GM19240 (cell line): Measurements from ENCODE around the gene CEMP1.
A peak's percentile ranks its signal among the peaks of the same experiment; 100 is the strongest.
"Not testable (repeated sequence)": the region's sequence is repeated elsewhere in the genome, so short reads cannot be mapped to it uniquely, and the experiment has no call there.

ENCODE experiments used
- DNase-seq: peaks from one replicate; pipeline ENCODE4 v3.0.0; 2011; ENCODE audit warnings: low spot score; ENCODE audit not compliant: insufficient read length

CEMP1 gene

DNA sequence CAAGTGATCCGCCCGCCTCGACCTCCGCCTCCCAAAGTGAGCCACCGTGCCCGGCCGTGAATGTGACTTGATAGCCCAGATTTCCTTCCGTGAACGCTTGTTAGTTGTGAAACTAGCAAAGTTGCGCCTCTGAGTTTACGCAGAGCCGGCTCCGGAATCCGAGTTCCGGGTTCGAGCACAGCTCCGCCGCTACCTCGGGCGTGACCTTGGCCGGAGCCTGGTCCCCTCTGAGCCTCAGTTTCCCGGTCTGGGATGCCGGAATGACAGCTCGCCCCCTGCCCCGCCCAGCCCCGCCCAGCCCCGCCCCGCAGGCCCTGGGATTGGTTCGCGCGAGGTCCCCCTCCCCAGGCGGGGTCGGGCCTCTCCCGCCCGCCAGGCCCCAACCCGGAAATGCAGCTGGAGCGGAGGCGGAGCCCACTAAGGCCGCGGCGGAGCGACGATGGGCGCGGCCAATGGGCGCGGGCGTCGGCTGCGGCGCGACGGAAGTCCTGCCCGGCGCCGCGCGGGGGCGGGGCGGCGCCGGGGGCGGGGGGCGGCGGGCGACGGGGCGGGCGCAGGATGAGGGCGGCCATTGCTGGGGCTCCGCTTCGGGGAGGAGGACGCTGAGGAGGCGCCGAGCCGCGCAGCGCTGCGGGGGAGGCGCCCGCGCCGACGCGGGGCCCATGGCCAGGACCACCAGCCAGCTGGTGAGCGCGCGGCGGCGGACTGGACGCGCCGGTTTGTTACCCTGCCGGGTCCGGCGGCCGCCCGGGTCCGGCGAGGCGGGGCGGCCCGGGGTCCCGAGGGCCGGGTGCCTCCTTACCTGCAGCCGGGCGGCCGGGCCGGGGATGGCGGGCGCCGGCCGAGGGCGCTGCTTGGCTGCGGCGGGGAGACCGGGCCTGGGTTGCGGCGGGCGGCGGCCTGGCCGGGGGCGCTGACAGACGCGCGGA lies 6.5 kb upstream of the CEMP1 start, which contains the start of gene PDPK1:
Gene PDPK1 (plus strand): TSS at position 571 of the 929 bp plus-strand sequence. CDS start 92 bp downstream, at position 663.
- peak; percentile 87 for DNase-seq

DNA sequence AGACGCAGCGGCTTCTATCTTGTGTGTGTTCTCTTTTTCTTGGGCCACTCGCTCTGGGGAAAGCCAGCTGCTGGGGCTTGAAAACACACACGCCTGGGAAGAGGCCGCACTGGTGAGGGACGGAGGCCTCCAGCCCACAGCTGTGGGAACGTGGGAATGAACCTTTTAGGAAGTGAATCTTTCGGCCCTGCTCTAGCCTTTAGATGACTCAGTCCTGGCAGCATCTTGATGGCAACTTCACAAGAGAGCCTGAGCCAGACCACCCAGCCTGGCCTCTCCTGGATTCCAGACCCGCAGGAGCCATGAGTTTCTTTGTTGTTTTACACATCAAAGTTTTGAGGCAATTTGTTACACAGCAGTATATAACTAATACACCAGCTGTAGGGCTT lies 4.4 kb upstream of the CEMP1 start:
- no peak for DNase-seq

- not testable (repeated sequence) for DNase-seq
Observed at GRCh38 chr16:2534335-2534734, 3.1 kb upstream of the CEMP1 start.

DNA sequence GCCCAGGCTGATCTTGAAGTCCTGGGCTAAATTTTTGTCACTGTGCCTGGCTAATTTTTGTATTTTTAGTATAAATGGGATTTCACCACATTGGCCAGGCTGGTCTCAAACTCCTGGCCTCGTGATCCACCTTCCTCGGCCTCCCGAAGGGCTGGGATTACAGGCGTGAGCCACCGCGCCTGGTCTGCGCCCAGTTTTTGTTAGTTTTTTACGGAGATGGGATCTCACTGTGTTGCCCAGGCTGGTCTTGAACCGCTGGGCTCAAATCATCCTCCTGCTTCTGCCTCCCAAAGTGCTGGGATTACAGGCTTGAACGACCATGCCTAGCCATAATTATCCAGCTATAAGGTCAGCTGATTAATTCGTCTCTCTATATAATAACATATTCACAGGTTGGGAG lies 2.7 kb upstream of the CEMP1 start:
- no peak for DNase-seq

GRCh38 chr16:2533142-2533755 lies 2.0 kb upstream of the CEMP1 start:
- not testable (repeated sequence) for DNase-seq

GRCh38 chr16:2532494-2533141 lies 1.4 kb upstream of the CEMP1 start:
- DNase-seq: no peak

- DNase-seq: peak; percentile 97
Observed at GRCh38 chr16:2531696-2532493, 687 bp upstream of the CEMP1 start.

DNA sequence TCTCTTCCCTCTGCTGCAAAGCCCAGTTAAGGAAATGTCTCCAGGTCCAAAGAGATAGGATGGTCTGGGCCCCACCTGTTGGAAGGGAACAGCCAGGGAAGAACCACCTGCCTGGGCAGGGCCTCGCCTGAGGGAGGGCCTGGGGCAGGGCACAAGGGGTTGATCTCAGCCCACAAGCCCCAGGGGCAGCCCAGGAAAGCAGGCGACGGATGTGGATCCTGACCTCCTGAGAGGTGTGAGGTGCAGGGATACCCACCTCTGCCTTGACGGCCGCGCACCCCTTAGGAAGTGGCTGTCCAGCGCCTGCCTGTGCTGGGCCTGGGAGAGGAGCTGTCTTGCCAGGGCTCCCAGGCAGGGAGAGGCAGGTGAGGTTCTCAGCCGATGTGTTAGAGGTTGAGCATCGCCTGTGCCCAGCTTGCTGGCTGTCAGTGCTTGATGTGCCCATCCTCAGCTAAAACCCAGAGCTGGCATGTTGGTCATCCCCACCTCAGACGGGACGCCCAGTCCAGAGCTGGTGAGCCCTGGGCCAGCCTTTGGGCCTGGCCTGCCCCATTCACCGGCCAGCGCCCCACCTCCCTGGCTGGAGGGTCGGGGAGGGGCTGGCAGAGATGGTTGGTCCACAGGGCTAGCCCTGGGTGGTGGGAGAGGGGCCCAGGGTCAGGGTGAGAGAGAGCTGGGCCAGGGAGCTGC lies 434 bp downstream of the CEMP1 start:
- no peak for DNase-seq

DNA sequence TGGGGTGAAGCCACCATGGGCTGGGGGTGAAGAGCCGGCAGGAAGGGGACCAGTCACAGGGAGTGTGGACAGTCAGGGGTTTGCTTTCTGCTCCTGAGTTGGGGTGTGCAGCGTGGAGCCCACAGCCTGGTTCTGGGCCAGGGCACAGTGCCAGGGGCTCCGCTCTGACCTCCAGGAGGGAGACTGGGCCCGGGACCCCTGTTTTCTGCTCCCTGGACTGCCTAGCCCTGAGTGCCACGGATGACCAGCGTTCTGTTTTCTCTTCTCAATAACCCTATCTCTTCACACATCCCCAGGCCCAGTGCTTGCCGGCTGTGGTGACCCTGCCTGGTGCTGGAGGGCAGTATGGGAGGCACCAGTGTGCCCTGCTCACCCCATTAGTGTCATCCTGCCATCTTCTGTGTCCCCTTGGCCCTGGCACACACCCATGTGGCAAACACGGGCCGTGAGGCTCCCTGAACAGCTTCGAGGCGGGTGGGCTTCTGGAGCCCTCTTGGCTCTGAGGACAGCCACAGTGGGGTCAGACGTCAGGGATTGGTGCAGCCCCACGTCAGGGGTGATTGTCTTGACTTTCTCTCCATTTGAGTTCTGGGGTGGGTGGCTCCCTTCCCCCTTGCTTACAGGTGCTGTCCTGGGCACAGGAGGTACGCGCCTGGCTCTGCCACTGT lies 1.1 kb downstream of the CEMP1 start:
- DNase-seq: no peak

DNA sequence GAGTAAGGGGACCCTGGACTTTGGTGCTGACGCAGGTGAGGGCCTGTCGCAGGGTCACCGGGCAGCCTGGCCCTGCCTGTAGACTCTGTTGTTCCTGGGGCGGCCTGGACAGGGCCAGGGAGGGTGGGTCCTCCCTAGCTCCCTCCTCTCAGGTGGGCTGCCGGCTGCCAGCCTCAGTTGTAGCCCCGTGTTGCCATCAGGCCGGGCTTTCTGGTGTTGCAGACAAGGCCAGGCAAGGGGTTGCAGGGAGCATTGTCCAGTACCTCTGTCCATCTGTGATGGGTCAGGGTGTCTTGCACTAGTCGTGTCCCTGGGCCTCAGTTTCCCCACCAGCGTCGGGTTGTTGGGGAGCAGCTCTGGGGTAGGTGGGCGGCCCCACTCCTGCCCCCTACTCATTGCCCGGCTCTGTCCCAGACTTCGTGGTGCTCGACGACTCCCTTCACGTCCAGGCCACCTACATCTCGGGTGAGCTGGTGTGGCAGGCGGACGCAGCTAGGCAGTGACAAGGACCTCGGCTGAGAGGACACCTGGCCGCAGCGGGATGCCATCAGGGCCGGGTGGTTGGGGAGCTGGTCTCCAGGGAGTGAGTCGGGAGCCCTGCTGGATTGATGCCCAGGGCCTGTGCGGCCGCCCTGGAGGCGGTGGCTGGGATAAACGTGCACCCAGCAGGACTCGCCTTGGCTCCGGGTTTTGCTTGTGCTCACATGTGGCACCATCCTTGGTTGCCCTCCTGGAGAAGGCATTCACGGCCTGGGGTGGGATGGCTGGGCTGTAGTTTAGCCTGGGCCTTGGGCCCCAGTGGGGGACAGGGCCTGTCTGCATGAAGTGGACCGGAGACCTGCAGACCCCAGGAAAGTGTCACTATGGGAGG lies 1.9 kb downstream of the CEMP1 start:
- DNase-seq: no peak

- no peak for DNase-seq
Observed at GRCh38 chr16:2528161-2529060, 2.8 kb downstream of the CEMP1 start.

GRCh38 chr16:2527784-2528100 lies 3.5 kb downstream of the CEMP1 start:
- no peak for DNase-seq

GRCh38 chr16:2527071-2527783 lies 4.0 kb downstream of the CEMP1 start:
- DNase-seq: no peak

DNA sequence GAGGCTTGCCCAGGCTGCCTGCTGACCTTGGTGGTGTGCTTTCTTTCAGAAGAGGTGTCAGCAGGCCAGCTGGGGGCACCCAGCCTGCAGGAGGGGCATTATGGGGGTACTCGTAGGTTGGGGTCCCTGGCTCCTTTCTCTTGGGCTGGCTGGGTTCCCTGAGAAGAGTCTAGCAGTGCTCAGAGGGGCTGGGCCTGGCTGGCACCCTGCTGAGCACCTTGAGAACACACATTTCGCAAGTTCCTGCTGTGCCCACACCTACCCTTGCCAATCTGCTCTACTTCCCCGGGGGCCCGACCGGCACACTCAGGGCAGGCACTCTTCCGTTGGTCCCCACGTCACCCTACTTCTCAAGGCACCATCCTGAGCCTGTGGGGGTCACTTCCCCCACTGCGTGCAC lies 5.1 kb downstream of the CEMP1 start:
- no peak for DNase-seq

DNA sequence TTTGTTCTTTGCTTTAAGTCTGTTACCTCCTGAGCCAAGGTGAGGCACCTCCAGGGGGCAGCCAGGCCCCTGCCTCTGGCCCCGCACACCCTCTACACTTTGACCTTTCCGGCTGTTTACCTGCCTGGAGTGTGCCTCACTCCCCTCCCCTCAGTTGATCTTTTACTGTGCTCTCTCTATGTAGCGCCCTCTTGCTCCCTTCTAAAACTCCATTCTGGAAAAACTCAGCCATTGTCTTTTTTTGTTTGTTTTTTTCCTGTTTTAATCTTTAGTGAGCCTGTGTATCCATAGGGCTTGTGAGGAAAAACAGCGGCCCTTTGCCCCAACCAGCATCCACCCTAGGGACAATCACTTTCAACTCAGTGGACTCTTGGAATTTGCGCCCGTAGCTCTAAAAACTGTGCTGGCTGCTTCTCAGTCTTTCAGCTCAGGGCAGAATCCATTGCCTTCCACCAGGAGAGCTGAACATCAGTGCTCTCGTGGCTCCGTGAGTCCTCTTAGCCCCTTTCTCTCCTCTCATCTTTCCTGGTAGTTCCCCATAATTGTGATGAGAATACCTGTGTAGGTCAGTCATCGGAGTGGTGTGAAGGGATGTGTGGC lies 6.8 kb downstream of the CEMP1 start:
- no peak for DNase-seq

GRCh38 chr16:2523801-2524231 lies 7.4 kb downstream of the CEMP1 start:
- DNase-seq: no peak
